H1 (cell line): ENCODE results near the gene LONP2. TPM values are rescaled to one million over a fixed set of nuclear protein-coding genes. Genes with fewer than 3 reads are reported as not detected.

ENCODE experiments used
- CTCF ChIA-PET: fragments of 300-600 bp; sonication (Branson Sonifier 250); formaldehyde crosslinking; loops from one replicate; lab custom pipeline; 2021; ENCODE audit not compliant: partially characterized antibody; lab: Charles Lee
- POLR2A ChIA-PET: fragments of 300-600 bp; sonication (Branson Sonifier 250); formaldehyde crosslinking; loops from one replicate; lab custom pipeline; 2021; ENCODE audit warnings: inconsistent platforms; ENCODE audit not compliant: partially characterized antibody; lab: Charles Lee
- DNase-seq, 2 experiments: peaks; one replicate each; pipeline versions ENCODE4 v3.0.0 to v3.0.0-alpha.2; 2010 to 2022; ENCODE audit warnings: low spot score in 2 of 2, low read depth in 1 of 2, mixed read lengths in 1 of 2
- FAIRE-seq: peaks from 2 replicates; lab custom pipeline; 2011; peaks lifted over from hg19 to GRCh38; lab: Jason Lieb, UNC
- H2AFZ ChIP-seq: 2 replicates; pipeline ENCODE4 v1.8.1; 2012; ENCODE audit warnings: low read length, inconsistent platforms
- H2AK5ac ChIP-seq: 2 replicates; pipeline ENCODE4 v1.6.1; 2013; ENCODE audit warnings: low read depth, low read length
- H2BK120ac ChIP-seq: replicated peaks from 2 replicates; pipeline ENCODE3; 2013; ENCODE audit warnings: low read depth, low read length, inconsistent platforms
- H2BK12ac ChIP-seq: 2 replicates; pipeline ENCODE4 v1.6.1; 2013; ENCODE audit warnings: low read depth, low read length
- H2BK15ac ChIP-seq: 2 replicates; pipeline ENCODE4 v1.6.1; 2013; ENCODE audit warnings: low read length
- H2BK20ac ChIP-seq: 2 replicates; pipeline ENCODE4 v1.6.1; 2013; ENCODE audit warnings: low read length
- H2BK5ac ChIP-seq: 2 replicates; pipeline ENCODE4 v1.6.1; 2013; ENCODE audit warnings: low read depth, low read length
- H3K14ac ChIP-seq: 2 replicates; pipeline ENCODE4 v1.6.1; 2013; ENCODE audit warnings: inconsistent platforms; ENCODE audit not compliant: insufficient read length
- H3K18ac ChIP-seq: 2 replicates; pipeline ENCODE4 v1.6.1; 2013; ENCODE audit warnings: low read length; ENCODE audit errors: extremely low read depth
- H3K23ac ChIP-seq: 2 replicates; pipeline ENCODE4 v1.6.1; 2013; ENCODE audit warnings: inconsistent platforms; ENCODE audit not compliant: insufficient read length
- H3K23me2 ChIP-seq: 2 replicates; pipeline ENCODE4 v1.6.1; 2013; ENCODE audit warnings: low read depth, low read length
- H3K27ac ChIP-seq: 2 replicates; pipeline ENCODE4 v1.6.1; 2011; ENCODE audit warnings: low read depth, low read length, inconsistent platforms
- H3K27me3 ChIP-seq, 4 experiments: replicated peaks in 1 of 4; 1 replicate in 1 of 4; 2 replicates in 3 of 4; pipeline versions ENCODE4 v1.6.1 to v1.8.1; 2011 to 2013; ENCODE audit warnings: low read length in 3 of 4, mild to moderate bottlenecking in 3 of 4, inconsistent platforms in 2 of 4, mixed read lengths in 2 of 4, moderate library complexity in 1 of 4; ENCODE audit not compliant: control insufficient read depth in 3 of 4, insufficient read depth in 3 of 4; ENCODE audit errors: extremely low read depth in 1 of 4
- H3K36me3 ChIP-seq, 4 experiments: 2 replicates each; pipeline versions ENCODE4 v1.6.1 to v1.8.1; 2011 to 2013; ENCODE audit warnings: mild to moderate bottlenecking in 4 of 4, low read length in 3 of 4, moderate library complexity in 2 of 4, control low read depth in 1 of 4, inconsistent platforms in 1 of 4; ENCODE audit not compliant: insufficient read depth in 4 of 4, control insufficient read depth in 2 of 4
- H3K4ac ChIP-seq: replicated peaks from 2 replicates; pipeline ENCODE3; 2013; ENCODE audit warnings: low read length, low read depth, mixed read lengths, inconsistent platforms; ENCODE audit not compliant: insufficient read length
- H3K4me1 ChIP-seq, 4 experiments: replicated peaks in 1 of 4; 1 replicate in 1 of 4; 2 replicates in 3 of 4; pipeline versions ENCODE4 v1.6.1 to v1.8.1; 2011 to 2013; ENCODE audit warnings: low read length in 3 of 4, inconsistent platforms in 2 of 4, mixed read lengths in 1 of 4; ENCODE audit not compliant: insufficient read depth in 4 of 4, control insufficient read depth in 3 of 4
- H3K4me2 ChIP-seq, 2 experiments: 2 replicates each; pipeline versions ENCODE4 v1.6.1 to v1.8.1; 2011 to 2013; ENCODE audit warnings: low read depth in 2 of 2, low read length in 2 of 2, control low read depth in 1 of 2, inconsistent platforms in 1 of 2, mild to moderate bottlenecking in 1 of 2; ENCODE audit not compliant: insufficient read depth in 1 of 2
- H3K4me3 ChIP-seq, 4 experiments: fragments of 200-600, 300-600 bp in 1 of 4; sonication (generic), shearing (Covaris generic), sonication (Bioruptor Twin) in 1 of 4; 2 replicates each; pipeline versions ENCODE4 v1.5.1 to v1.8.1; 2011 to 2016; ENCODE audit warnings: low read length in 4 of 4, low read depth in 3 of 4, control low read depth in 2 of 4, inconsistent platforms in 2 of 4, mild to moderate bottlenecking in 2 of 4, mixed read lengths in 1 of 4, moderate library complexity in 1 of 4; ENCODE audit not compliant: insufficient read depth in 2 of 4; ENCODE audit errors: extremely low read depth in 1 of 4
- H3K56ac ChIP-seq: replicated peaks from 2 replicates; pipeline ENCODE3; 2013; ENCODE audit warnings: low read depth, mild to moderate bottlenecking, mixed read lengths, low read length, inconsistent platforms; ENCODE audit not compliant: insufficient read length
- H3K79me1 ChIP-seq: 2 replicates; pipeline ENCODE4 v1.6.1; 2013; ENCODE audit warnings: low read depth, low read length, control low read depth
- H3K79me2 ChIP-seq, 2 experiments: 2 replicates each; pipeline versions ENCODE4 v1.6.1 to v1.8.1; 2012 to 2013; ENCODE audit warnings: low read length in 2 of 2, mild to moderate bottlenecking in 2 of 2, inconsistent platforms in 1 of 2; ENCODE audit not compliant: insufficient read depth in 2 of 2, control insufficient read depth in 1 of 2
- H3K9ac ChIP-seq, 4 experiments: replicated peaks in 1 of 4; 1 replicate in 1 of 4; 2 replicates in 3 of 4; pipeline versions ENCODE4 v1.6.1 to v1.8.1; 2011 to 2013; ENCODE audit warnings: low read depth in 3 of 4, low read length in 3 of 4, control low read depth in 2 of 4, mild to moderate bottlenecking in 2 of 4, moderate library complexity in 2 of 4, inconsistent platforms in 1 of 4; ENCODE audit errors: extremely low read depth in 1 of 4
- H3K9me3 ChIP-seq, 2 experiments: 2 replicates each; pipeline versions ENCODE4 v1.6.1 to v1.8.1; 2012 to 2013; ENCODE audit warnings: mild to moderate bottlenecking in 2 of 2, moderate library complexity in 2 of 2, control low read depth in 1 of 2, inconsistent platforms in 1 of 2, low read depth in 1 of 2, low read length in 1 of 2, mixed read lengths in 1 of 2; ENCODE audit not compliant: insufficient read depth in 2 of 2
- H4K20me1 ChIP-seq, 2 experiments: replicated peaks in 1 of 2; 2 replicates each; pipeline versions ENCODE3 to v1.8.1; 2011 to 2013; ENCODE audit warnings: inconsistent platforms in 2 of 2, low read length in 2 of 2, mild to moderate bottlenecking in 1 of 2; ENCODE audit not compliant: insufficient read depth in 2 of 2, control insufficient read depth in 1 of 2
- H4K5ac ChIP-seq: 2 replicates; pipeline ENCODE4 v1.6.1; 2013; ENCODE audit warnings: low read length, low read depth, mixed read lengths, inconsistent platforms; ENCODE audit not compliant: insufficient read length
- H4K8ac ChIP-seq: 2 replicates; pipeline ENCODE4 v1.8.0; 2013; ENCODE audit warnings: mild to moderate bottlenecking, moderate library complexity, low read length, inconsistent platforms; ENCODE audit not compliant: insufficient read depth; ENCODE audit errors: extremely low read depth
- H4K91ac ChIP-seq: replicated peaks from 2 replicates; pipeline ENCODE3; 2013; ENCODE audit warnings: low read length, mixed read lengths, inconsistent platforms; ENCODE audit not compliant: insufficient read length
- CBX8 ChIP-seq: fragments of 300-800, 300-1000 bp; sonication (generic); IDR thresholded peaks from 2 replicates; pipeline ENCODE4 v1.7.1; 2016; ENCODE audit warnings: low read depth, low read length, borderline replicate concordance
- KDM5A ChIP-seq: fragments of 200-600 bp; IDR thresholded peaks from 2 replicates; pipeline ENCODE4 v1.7.1; 2012; ENCODE audit warnings: mild to moderate bottlenecking, low read length, inconsistent platforms, mixed read lengths
- SP4 ChIP-seq: IDR thresholded peaks from 2 replicates; pipeline ENCODE4 v1.6.1; 2012; ENCODE audit warnings: low read length, inconsistent platforms
- SUZ12 ChIP-seq: fragments of 200-600 bp; sonication (generic); IDR thresholded peaks from 2 replicates; pipeline ENCODE4 v1.6.1; 2012; ENCODE audit warnings: mild to moderate bottlenecking, inconsistent platforms, low read length, moderate library complexity, mixed read lengths
- TBP ChIP-seq: IDR thresholded peaks from 2 replicates; pipeline ENCODE4 v1.6.1; 2011; ENCODE audit warnings: low read depth, low read length, improper control_type of control experiment
- YY1 ChIP-seq: IDR thresholded peaks from 2 replicates; pipeline ENCODE4 v1.6.1; 2011; ENCODE audit warnings: low read depth, mild to moderate bottlenecking, low read length
- WGBS, 2 experiments: shearing (Covaris generic) in 1 of 2; methylation state at CpG; one replicate each; pipeline versions ENCODE4 v1.1.6 to v1.1.7; 2013 to 2015; ENCODE audit warnings: low lambda C conversion rate in 2 of 2, mixed read lengths in 2 of 2, inconsistent platforms in 1 of 2, low coverage in 1 of 2, missing lambda C conversion rate in 1 of 2; ENCODE audit not compliant: insufficient replicate concordance in 2 of 2, insufficient coverage in 1 of 2, insufficient read length in 1 of 2; ENCODE audit errors: extremely low coverage in 1 of 2, missing lambda C conversion rate in 1 of 2; 5-methylcytosine and 5-hydroxymethylcytosine counted together
- polyA plus RNA-seq, 7 experiments: library from polyadenylated mRNA; depleted of rRNA in 3 of 7; stranded (reverse) in 5 of 7; unstranded in 2 of 7; fragments of >200 nt in 5 of 7; fragments of 200-250 nt in 2 of 7; gene quantifications; 1 replicate in 5 of 7; 2 replicates in 1 of 7; 4 replicates in 1 of 7; pipeline versions ENCODE4 v1.2.1 to v1.2.3, GENCODE V29; 2011 to 2013; ENCODE audit warnings: missing spikeins in 2 of 7, mixed read lengths in 2 of 7
- total RNA-seq: library from RNA; stranded (reverse); fragmentation: NEBNext Ultra II Directional; extraction: Animal tissue kit (Norgen Biotek cat#: 25700); gene quantifications from 2 replicates; pipeline ENCODE4 v1.2.1, GENCODE V29; 2021

Gene LONP2
- total and polyA plus RNA-seq, 2 of the 8 experiments (the other 6 are each of a cell fraction or from before 2014, with no cell fraction given): 8.1 to 23.1 TPM

DNA sequence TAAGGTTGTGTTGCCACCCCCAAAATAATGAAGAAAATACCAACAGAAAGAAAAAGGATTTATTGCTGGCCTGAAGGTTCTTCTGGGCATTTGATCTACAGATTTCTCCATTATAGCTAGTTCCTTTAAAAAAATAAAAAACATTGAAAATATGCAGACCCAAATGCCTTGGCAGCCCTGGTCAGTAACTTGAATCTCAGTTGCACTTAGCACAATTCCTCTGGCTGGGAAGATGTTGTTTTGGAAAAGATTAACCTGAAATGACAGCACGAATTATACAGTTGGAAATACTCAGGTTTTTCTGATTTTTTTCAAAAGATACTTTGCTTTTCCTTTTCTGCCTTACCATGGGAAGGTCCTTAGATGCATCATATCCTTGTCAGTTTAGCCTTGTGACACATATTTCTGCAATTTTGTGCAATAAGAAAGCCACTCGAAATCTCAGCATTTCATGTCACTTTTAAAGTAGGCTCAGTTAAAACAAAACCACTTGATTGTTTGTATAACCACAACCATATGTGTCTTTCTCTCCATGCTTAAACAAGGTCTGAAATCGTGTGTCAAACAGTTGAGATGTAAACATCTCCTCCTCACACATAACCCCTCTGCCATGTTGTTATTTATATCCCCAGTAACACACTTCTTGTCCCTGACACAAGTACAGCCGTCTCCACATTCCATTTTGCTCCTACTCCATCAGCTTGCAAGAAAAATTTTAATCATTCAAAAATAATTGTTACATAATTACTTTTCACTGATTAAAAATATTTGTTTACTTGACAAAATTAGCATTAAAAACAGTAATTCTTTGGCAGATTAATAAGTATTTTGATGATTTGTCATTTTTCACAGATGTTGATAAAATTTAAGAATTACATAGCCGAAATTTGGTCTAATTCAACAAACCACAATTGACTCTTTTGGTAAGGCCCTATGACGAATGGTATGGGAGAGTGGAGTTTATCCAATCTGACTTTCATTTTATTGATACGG, 80.0 kb downstream of the LONP2 start:
- Histone ChIP-seq H3K23me2 (no peaks in the 10 kb centered on the region), H3K23ac (no peak overlapping the region), H2BK12ac (no peak overlapping the region), H3K27me3 (no peaks in the 10 kb centered on the region), H3K4me2 (no peak overlapping the region), H3K27ac (no peak overlapping the region), H2BK120ac (no peak overlapping the region), H2AK5ac (no peak overlapping the region), H2BK5ac (no peak overlapping the region), H2BK15ac (no peak overlapping the region), H3K79me1 (no peaks in the 10 kb centered on the region), H2AFZ (no peak overlapping the region), H4K91ac (no peak overlapping the region), H4K8ac (no peak overlapping the region), H4K5ac (no peak overlapping the region), H3K14ac (no peak overlapping the region), H4K20me1 (no peaks in the 10 kb centered on the region), H3K18ac (no peak overlapping the region), H3K9ac (no peak overlapping the region), H3K36me3 (no peaks in the 10 kb centered on the region), H3K4me3 (no peak overlapping the region), H3K4me1 (peaks cover 0 to 2% (median 0%) of the 10 kb centered on the region in 4 experiments; a peak in 1 of 7 replicates), H3K9me3 (no peaks in the 10 kb centered on the region), H3K79me2 (no peaks in the 10 kb centered on the region), H3K4ac (no peak overlapping the region), H3K56ac (no peak overlapping the region), H2BK20ac (no peak overlapping the region)
- TF ChIP-seq YY1 (no peak), SP4 (no peak), TBP (no peak), SUZ12 (no peak), CBX8 (no peak), KDM5A (no peak)
- FAIRE-seq (no peak), DNase-seq (no peak)
- ChIA-PET CTCF (interaction anchor here (0.9 to 2.6 kb wide), 2 partner anchors 10 to 208 kb away, joined by 3 to 6 read pairs; no protein-coding TSS in a partner anchor), POLR2A (no interaction called here)
- WGBS, 2 experiments: 88% methylated on average over 7 of the region's 7 CpGs; no CpG with 5 or more reads in 1 of the 2 experiments
